GM13977 (cell line): ENCODE measurements around the gene SERPIND1.
"Not testable (repeated sequence)": the region's sequence is repeated elsewhere in the genome, so short reads cannot be mapped to it uniquely, and the experiment has no call there.

ENCODE experiments used
- DNase-seq: peaks from one replicate; pipeline ENCODE4 v3.0.0; 2012; ENCODE audit warnings: low spot score
- CTCF ChIP-seq: IDR thresholded peaks from 2 replicates; pipeline ENCODE4 v1.5.1; 2012; ENCODE audit warnings: mild to moderate bottlenecking, control low read depth; ENCODE audit not compliant: insufficient read depth; ENCODE audit errors: extremely low read depth, missing control alignments
- in situ Hi-C: fragments of 300-500 bp; cut with MboI; formaldehyde crosslinking; loops from one replicate; pipeline ENCODE4 v1.12.0; 2022; ENCODE audit warnings: low sequenced_read_pairs, low pct_unique_long_range_greater_than_20kb, mixed read lengths, inconsistent platforms; ENCODE audit not compliant: unreplicated experiment

SERPIND1 gene

GRCh38 chr22:20773793-20774212, at the start of gene SERPIND1:
SERPIND1 (plus strand) TSS chr22:20774113; CDS start chr22:20779313, 5,200 bp downstream.
- DNase-seq: no peak
- no peak for TF ChIP-seq CTCF
- in situ Hi-C loops: no loop called here

- no peak for TF ChIP-seq CTCF
- no peak for DNase-seq
- in situ Hi-C loops: no loop called here
Measured at GRCh38 chr22:20724676-20725454, 49.0 kb upstream of the SERPIND1 start.

- in situ Hi-C loops: no loop called here
- TF ChIP-seq CTCF: no peak
- DNase-seq: no peak
Measured at GRCh38 chr22:20725987-20726558, 47.8 kb upstream of the SERPIND1 start.

GRCh38 chr22:20727118-20728015, 46.5 kb upstream of the SERPIND1 start:
- no peak for DNase-seq
- TF ChIP-seq CTCF: no peak
- in situ Hi-C loops: no loop called here

- in situ Hi-C loops: no loop called here
- no peak for DNase-seq
- no peak for TF ChIP-seq CTCF
Measured at GRCh38 chr22:20728523-20729190, 45.3 kb upstream of the SERPIND1 start.

- no peak for DNase-seq
- TF ChIP-seq CTCF: no peak
- in situ Hi-C loops: no loop called here
Measured at GRCh38 chr22:20729194-20729593, 44.7 kb upstream of the SERPIND1 start.

GRCh38 chr22:20732431-20732830, 41.5 kb upstream of the SERPIND1 start:
- in situ Hi-C loops, DNase-seq: not testable (repeated sequence)

GRCh38 chr22:20735356-20736162, 38.4 kb upstream of the SERPIND1 start:
- in situ Hi-C loops: not testable (repeated sequence)

More at GRCh38 chr22:20735356-20736162, 38.4 kb upstream of the SERPIND1 start:
- DNase-seq: not testable (repeated sequence)
